CD4-positive, alpha-beta T cell treated with Interleukin-10 for 1 hour (primary cell): Measurements from ENCODE around the gene CLIC6.
A peak's percentile ranks its signal among the peaks of the same experiment; 100 is the strongest.

ENCODE experiments used
- DNase-seq: peaks from one replicate; pipeline ENCODE4 v3.0.0-alpha.2; 2020

CLIC6 gene

DNA sequence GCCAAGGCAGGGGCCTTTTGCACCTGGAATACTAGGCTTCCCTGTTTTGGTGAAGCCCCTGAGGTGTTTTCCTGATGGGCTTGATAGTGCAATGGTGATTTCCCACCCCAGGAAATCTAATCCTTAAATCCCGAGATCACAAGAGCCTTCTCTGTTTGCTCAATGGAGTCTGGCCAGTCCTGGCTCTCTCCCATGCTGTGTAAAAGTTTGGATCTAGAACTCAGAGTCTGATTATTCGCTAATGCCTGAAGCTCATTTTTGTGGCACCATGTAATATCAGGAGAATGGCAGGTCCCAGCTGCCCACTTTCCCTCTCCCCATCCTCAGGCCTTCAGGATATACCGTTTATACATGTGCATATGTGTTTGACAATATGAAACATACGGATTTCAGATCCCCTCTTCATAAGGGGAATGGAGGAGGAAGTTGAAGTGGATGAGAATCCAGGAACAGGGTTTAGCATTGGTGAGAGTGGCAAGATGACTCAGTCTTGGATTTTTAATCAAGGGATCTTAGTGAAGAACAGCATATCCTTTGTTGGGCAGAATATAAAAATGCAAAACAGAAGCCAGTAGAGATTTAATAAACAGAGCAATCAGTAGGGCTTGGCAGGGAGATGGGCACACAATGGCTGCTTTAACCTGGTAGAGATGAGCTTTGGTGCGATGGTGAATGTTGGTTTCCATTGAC, 62.1 kb downstream of the CLIC6 start:
- DNase-seq = no peak

DNA sequence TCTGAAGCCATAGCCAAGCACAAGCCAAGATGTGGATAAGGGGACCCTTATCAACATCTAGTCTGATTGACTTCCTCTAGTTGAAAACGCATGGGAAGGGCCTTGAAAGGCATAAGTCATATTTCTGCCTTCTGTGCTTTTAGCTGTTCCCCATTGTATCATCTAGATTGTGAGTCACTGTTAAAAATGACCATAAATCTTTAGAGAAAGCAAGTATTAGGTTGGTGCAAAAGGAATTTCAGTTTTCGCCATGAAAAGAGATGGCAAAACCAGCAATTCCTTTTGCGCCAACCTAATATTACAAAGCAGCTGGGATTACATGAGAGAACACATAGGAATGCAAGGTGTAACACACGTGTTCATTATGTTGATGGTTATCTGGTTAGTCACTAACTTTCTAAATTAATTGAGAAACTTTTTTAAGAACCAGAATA, 63.6 kb downstream of the CLIC6 start:
- no peak for DNase-seq

DNA sequence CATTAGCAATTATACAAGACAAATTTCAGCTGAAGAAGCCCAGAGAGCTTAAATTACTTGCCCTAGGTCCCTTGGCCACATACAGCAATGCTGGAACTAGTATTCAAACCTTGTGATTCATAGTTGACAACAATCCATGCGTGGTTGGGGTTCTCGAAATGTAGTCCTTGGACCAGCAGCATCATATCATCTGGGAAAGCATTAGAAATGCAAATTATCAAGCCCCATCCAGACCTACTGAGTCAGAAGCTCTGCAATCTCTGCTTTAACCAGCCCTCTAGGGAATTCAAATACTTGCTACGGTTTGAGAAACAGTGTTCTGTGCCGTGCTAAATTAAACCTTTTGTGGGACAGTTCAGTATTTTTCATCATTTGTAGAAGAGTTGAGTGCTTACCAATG, 65.1 kb downstream of the CLIC6 start:
- DNase-seq = no peak

DNA sequence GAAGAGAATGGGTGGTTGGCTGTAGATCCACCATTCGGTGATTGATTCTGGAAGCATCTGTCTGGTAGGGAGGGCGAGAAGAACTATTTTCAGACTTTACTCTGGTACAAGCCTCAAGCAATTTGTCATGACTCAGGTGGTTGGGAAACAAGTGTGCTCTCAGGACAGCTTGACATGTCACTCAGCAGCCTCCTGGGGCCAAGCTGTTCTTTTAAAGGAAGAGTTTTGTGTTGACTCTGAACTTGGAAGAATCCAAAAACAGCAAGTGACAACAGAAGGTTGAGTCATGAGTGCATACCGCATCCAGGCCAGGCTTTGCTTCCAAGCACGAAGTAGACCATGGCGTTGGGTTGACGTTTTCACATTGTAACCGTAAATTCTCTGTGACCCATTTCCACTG, 65.9 kb downstream of the CLIC6 start:
- no peak for DNase-seq

DNA sequence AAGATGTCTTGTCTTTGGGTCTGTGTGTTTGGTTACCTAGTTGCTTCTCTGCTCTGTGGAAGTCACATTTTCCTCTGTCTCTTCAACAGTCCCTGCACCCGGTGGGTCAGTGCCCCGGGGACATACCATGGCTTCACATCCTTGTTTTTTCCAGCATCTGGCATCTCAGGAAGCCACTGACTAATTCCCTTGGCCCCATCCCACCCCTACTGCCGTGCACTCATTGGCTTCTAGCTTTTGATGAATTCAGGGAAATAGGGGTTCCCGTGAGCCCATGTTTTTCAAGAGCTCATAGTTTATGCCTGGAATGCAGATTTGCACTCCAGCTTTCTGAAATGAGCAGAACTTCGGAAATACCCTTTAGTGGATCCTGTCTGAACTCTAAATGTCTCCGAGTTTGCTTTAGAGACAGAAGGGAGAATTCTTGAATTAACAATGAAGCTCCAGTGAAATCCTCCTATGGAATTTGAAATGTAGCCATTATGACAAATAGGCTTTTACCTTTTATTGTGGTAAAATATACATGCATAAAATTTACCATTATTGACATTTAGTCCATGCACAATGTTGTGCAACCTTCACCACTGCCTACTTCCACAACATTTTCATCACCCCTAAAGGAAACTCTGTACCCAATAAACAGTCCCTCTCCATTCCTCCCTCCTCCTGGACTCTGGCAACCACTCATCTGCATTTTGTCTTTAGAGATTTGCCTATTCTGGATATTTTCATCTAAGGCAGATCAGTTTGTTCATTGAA, 67.5 kb downstream of the CLIC6 start:
- DNase-seq = no peak

DNA sequence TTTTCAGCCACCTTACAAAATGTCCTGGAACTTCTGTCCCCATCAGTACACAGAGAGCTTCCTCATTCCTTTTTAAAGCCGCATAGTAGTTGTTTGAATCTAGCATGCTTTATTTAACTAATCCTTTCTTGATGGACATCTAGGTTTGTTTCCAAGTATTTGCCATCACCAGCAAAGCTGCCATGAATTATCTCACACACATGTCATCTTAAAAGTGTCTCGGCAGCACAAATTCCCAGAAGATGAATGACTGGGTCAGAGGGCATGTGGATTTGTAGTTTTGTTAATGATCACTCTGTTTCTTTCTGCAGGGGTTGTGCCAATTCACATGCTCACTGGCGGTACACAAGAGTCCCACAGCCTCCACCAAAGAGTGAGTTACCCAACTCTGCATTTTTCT, 68.3 kb downstream of the CLIC6 start:
- no peak for DNase-seq

DNA sequence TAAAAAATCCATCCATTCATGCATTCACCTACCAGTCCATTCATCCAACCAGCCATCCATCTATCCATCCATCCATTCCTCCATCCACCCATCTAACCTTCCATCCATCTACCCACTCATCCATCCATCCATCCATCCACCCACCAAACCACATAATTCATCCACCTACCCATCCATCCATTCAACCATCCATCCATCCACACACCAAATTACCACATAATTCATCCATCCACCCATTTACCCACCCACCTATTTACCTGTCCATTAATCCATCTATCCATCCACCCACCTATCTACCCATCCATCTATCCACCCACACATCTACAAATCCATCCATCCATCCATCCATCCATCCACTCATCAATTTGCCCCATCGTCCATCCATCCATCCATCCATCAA, 71.4 kb downstream of the CLIC6 start:
- no peak for DNase-seq

DNA sequence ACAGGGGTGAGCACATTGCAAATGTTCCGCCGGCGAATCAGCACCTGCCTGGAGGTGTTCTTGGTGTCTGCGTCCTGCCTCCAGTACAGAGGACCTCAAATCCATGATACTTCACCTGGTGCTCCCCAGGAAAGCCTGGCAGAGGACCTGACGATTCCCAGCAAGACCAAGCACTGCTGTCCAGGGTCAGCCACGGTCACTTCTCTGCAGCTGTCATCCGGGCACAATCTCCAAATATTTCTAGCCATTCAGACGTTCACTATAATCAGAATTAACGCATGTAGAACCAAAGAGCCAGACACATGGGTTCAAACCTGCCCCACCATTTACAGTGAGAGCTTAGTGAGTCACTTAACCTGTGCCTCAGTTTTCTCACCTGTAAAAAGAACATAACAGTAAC, 74.5 kb downstream of the CLIC6 start:
- no peak for DNase-seq

DNA sequence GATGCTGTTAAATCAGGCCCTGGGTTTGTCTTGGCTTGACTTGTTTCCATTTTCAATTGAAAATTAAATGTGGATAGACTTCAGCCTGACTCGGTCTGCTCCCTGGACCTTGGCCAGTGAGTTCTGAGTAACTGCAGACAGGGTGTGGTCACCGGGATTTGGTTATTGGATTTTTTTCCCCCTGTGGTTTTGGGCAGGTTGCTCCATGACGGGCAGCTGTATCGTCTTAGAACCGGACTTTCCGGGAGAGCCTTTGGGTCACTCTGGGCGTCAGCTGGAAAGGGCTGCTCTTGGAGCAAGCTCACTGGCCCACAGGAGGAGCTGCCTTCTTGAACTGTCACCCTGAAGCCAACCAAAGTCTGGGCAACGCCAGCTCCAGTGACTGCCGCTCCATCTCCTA, 75.0 kb downstream of the CLIC6 start:
- DNase-seq = no peak

DNA sequence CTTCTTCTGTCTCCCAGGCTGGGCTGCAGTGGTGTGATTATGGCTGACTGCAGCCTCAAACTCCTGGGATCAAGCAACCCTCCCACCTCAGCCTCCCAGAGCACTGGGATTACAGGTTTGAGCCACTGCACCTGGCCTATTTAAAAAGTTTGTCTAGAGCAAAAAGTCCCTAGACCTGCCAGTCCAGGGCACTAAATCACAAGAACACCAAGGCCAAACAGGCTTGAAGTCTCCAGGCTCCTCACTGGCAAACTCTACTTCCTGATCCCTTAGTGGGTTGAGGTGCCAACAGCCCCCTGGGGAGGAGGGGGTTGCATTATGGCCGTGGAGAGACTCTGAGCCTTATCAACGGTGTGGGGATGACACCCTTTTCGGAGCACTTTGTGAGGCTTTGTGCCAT, 76.0 kb downstream of the CLIC6 start:
- no peak for DNase-seq

DNA sequence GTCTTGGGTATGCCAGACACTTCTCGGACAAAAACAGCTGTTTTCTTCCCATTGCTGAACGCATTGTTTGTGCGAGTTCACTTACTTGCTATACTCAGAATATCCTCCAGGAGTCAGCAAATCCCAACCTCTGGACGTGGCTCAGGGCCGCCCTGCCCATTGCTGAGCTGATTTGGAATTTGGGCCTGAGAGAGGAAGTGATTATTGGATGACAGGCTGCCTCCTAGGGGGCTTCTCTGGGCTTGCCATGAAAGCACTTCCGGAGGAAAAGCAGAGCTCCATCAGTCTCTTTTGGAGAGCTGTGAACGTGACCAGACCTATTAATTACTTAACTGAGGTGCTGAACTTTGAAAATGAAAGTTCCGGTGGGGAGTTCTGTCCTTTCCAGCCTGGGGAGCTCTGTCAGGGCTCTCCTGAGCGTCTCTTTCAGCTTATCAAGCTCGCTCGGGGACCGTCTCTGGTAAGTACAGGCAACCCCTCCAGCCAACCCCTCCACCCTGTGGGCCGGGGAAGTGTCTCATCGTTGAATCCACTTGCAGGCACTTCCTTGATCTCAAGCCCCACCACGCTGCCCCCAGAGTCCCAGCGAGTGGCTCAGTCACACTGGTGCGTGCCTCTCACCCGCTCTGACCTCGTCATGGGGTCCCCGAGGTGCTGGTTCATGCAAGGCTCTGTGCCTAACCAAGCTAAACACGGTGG, 76.9 kb downstream of the CLIC6 start:
- peak; percentile 69 for DNase-seq

DNA sequence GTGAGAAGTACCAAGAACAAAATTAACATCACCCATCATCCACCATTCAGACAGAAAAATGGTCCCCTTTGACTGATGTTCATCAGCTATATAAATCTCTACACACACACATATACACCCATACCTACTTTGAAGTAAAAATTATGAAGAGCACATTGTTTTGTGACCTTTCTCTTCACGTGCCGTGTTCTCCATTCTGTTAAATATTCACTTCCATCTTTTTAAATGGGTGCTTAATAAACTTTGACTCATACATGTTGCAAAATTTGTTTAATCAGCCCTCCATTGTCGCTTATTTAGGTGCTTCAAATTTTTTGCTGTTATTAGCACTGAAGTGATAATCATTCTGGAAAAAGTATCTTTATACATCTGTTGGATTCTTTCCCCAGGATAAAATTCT, 80.1 kb downstream of the CLIC6 start:
- DNase-seq = no peak

DNA sequence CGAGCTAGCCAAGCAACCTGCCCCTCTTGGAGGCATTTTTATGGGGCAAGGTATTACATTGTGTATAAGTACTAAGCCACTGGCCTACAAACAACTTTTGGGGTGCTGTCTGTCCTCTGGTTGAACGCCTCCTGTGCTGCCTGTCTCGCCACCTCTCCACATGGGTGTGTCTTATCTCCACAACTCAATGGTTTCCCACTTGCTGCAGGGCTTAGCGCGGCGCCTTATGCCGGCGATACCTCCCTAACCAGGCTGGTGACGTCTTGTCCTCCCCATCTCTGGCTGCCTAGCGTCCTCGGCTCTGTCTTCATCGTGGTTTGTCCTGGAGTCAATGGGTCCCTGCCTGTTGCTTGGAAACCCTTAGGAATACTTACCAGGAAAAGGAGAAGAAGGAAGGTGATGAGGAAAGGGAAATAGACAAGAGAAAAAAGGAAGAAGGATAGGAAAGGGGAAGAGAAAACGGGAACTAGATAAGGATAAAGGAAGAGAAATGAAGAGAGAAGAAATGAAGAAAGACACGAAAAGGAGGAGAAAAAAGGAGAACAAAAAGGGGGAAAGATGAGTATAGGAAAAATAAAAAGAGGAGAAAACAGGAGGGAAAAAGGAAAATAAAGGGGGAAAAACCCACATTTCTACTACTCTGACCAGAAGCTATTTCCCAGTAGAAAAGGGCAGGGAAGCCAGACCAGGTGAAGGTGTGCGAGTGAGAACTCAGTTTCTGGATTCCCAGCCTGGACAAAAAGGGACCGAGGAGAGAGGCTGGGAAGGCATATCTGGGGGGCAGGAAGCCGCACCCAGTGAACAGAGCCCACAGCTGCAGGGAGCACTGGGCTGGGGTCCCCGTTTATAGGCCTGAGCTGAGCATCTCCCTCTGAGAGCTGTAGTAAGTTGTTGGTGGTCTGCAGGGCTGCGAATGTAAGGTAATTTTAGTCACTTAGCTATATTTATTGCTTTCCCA, 86.2 kb downstream of the CLIC6 start:
- no peak for DNase-seq

DNA sequence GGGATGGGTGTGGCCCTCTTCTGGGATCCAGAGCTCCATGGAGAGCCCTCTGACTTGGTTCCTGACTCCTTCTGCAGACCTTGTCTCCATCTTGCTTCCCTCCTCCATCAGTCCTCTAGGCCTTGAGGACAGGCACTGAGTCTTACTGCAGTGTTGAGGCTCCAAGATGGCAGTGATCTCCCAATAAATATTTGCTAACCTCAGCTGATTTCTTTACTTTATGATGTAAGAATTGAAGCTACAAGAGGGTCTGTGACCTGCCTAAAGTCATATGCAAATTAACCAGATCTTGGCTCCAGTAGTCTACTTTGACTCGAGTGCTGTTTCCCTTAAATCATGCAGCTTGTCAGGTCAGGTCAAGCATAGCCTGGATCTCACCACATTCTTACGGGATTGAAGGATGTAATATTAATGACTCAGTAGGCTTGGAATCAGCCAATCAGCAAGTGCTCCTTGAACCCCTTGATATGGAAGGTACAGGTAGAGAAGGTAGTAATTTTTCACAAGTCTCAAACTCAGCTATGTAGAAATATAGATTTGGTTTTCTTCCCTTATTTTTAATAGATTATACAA, 93.0 kb downstream of the CLIC6 start:
- no peak for DNase-seq

DNA sequence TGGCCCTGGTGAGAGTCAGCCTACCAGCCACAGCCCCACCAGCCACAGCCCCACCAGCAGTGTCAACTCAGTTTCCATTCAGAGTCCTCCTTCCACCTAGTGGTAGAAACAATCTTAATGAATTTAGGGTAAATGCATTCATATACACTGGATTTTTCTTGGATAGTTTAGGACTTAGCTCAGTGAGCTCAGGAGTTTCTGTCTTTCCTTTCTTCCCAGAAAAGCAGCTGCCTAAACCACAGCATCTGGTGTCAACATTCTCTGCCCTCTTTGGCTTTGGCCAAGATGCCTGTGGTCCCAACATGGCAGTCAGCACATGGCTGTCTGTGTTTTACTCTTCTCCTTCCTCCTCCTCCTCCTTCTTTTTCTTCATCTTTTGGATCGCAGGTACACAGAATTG, 94.0 kb downstream of the CLIC6 start:
- no peak for DNase-seq

DNA sequence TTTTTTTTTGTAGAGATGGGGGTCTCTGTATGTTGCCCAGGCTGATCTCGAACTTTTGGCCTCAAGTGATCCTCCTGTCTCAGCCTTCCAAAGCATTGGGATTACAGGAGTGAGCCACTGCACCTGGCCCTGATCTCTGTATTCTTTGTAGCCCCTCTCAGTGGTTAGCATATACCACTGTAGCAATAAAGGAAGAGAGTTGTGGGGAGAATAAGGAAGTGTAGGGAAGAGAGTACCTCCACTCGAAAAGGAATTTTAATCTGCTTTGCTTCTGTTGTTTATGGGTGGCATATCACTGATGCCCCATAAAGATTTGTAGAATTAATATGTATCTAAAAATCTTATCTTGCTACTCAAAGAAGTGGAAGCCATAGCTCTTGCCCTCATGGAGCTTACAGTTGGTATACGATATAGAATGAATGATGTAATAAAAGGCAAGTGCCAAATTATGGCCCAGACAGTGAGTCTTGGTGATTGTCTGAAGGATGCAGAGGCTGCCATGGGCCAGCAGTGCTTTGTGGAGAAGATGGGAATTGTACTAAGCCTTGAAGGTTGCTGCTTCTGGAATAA, 96.0 kb downstream of the CLIC6 start:
- no peak for DNase-seq

DNA sequence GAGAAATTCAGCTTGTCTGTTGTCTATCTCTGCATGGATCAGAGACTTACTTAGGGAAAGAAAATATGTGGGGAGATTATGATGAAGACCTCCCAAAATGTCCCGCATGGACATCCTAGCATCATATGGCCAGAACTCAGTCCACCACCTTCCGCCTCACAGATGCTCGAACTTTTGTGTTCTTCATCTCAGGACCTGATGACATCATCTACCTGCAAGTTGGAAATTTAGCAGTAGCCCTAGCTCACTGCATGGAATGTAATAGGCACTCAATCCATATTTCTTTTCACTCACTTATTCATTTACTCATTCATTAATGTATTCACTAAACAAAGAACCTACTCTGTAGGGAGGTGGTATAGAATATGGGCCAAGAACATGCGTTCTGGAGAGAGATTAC, 96.8 kb downstream of the CLIC6 start:
- DNase-seq = no peak

DNA sequence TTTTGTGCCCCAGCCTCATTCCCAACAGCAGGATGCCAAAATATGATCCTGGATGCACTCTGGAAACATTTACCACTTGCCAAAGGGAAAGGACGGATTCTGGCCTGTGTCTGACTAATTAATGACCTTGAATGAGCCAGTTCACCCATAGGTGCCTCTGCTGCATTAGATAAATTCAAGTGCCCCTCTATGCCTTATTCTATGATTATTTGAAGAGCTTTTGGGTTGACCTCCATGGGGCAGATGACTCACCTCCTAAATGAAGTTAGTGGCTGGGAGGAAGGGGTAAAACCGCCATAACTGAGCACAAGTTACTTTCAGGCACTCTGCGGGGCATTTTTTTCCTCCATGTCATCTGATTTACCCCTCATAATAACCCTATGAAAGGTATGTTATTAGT, 98.1 kb downstream of the CLIC6 start:
- DNase-seq = no peak
